ENCODE data around the gene CBL. TPM values are rescaled to one million over a fixed set of nuclear protein-coding genes. Genes with fewer than 3 reads are reported as not detected.

The CBL gene
- polyA plus RNA-seq, 1 of the 3 experiments (the other 2 are of a cell fraction), result 9.5 TPM

DNA sequence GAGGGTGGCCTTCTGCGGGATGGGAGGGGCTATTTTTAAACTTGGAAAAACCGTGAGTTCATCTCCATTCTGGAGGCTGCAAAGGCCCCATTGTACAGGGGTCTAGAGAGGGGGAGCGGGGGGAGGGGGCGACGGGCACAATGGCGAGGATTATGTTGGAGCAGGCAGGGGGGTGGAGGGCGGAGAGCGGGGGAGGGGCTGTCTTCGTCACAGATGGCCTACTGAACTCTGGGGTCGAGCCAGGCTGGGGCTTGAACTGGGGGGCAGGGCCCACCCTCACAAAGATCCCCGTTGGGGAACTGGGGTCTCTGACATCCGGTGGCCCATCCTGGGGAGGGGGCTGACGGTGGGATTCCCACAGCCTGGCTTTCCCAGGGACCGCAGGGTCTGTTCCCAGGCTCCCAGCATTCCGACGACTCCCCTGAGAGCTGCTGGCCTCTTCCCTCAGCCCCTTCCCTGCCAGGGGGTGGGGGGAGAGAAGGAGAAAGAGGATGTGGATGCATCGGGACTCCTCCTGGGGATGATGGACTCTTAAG is 114.2 kb downstream of the CBL start:
- Histone ChIP-seq H3K27ac (ENCODE audit: low read depth in 2 of 2, low read length in 1 of 2) (no peak overlapping the region), H3K4me3 (ENCODE audit: low read depth in 2 of 2, low read length in 1 of 2) (no peak overlapping the region), H3K4me2 (no peak overlapping the region), H3K4me1 (ENCODE audit: control insufficient read depth in 1 of 2, insufficient read depth in 2 of 2, low read depth in 1 of 2, low read length in 1 of 2) (peaks cover 12 to 34% of the 10 kb centered on the region in 2 experiments; a peak in 2 of 4 replicates), H3F3A (replicated peaks; ENCODE audit: insufficient read depth) (peaks cover 4% of the 10 kb centered on the region), H3K36me3 (replicated peaks in 1 of 2; ENCODE audit: control insufficient read depth in 1 of 2, insufficient read depth in 2 of 2, low read length in 1 of 2) (no peaks in the 10 kb centered on the region), H2AFZ (ENCODE audit: low read depth) (no peak overlapping the region), H3K27me3 (ENCODE audit: insufficient read depth) (no peaks in the 10 kb centered on the region), H3K79me2 (ENCODE audit: insufficient read depth) (no peaks in the 10 kb centered on the region), H3K9ac (no peak overlapping the region), H4K20me1 (ENCODE audit: insufficient read depth) (no peaks in the 10 kb centered on the region), H3K9me3 (no peaks in the 10 kb centered on the region), H3K9me2 (no peaks in the 10 kb centered on the region)
- ChIA-PET CTCF (interaction anchor here (1.2 to 8.9 kb wide), 6 partner anchors 19 to 185 kb away, joined by 4 to 106 read pairs (median 6); partner anchors contain the start of genes C1QTNF5 and CBL), POLR2A (no interaction called here)
- DNase-seq, result no peak
- TF ChIP-seq, protein P1, sequence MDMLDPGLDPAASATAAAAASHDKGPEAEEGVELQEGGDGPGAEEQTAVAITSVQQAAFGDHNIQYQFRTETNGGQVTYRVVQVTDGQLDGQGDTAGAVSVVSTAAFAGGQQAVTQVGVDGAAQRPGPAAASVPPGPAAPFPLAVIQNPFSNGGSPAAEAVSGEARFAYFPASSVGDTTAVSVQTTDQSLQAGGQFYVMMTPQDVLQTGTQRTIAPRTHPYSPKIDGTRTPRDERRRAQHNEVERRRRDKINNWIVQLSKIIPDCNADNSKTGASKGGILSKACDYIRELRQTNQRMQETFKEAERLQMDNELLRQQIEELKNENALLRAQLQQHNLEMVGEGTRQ (IDR thresholded peaks at IDR 0.05; ENCODE audit: borderline replicate concordance, low read depth, low read length), result no peak
- TF ChIP-seq FOXM1 (IDR thresholded peaks at IDR 0.05; ENCODE audit: low read depth) (no peak), TEAD4 (IDR thresholded peaks at IDR 0.05; ENCODE audit: borderline replicate concordance, insufficient read depth) (no peak), CHD2 (IDR thresholded peaks at IDR 0.05; ENCODE audit: low read length, partially characterized antibody) (no peak), RFX5 (IDR thresholded peaks at IDR 0.05; ENCODE audit: low read length) (no peak), FOSL2 (IDR thresholded peaks at IDR 0.05; ENCODE audit: borderline replicate concordance, low read depth) (no peak), RXRA (IDR thresholded peaks at IDR 0.05; ENCODE audit: borderline replicate concordance, low read depth) (no peak), RCOR1 (IDR thresholded peaks at IDR 0.05; ENCODE audit: low read length) (no peak), NFIC (IDR thresholded peaks at IDR 0.05; ENCODE audit: borderline replicate concordance) (no peak), EZH2phosphoT487 (IDR thresholded peaks at IDR 0.05; ENCODE audit: borderline replicate concordance, low read depth) (no peak), NRF1 (IDR thresholded peaks at IDR 0.05; ENCODE audit: low read depth, low read length) (no peak), POLR2AphosphoS5 (IDR thresholded peaks at IDR 0.05; ENCODE audit: low read depth, low read length) (no peak), SIN3A (IDR thresholded peaks at IDR 0.05; ENCODE audit: borderline replicate concordance, low read depth, low read length) (no peak), YY1 (IDR thresholded peaks at IDR 0.05; ENCODE audit: low read depth) (no peak), TCF12 (IDR thresholded peaks at IDR 0.05) (no peak), EP300 (IDR thresholded peaks at IDR 0.05; ENCODE audit: borderline replicate concordance in 1 of 2, low read depth in 1 of 2, low read length in 1 of 2) (no peak)
- TF ChIP-seq, protein P2, sequence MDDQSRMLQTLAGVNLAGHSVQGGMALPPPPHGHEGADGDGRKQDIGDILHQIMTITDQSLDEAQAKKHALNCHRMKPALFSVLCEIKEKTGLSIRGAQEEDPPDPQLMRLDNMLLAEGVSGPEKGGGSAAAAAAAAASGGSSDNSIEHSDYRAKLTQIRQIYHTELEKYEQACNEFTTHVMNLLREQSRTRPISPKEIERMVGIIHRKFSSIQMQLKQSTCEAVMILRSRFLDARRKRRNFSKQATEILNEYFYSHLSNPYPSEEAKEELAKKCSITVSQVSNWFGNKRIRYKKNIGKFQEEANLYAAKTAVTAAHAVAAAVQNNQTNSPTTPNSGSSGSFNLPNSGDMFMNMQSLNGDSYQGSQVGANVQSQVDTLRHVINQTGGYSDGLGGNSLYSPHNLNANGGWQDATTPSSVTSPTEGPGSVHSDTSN (IDR thresholded peaks at IDR 0.05), result no peak
- 84% methylated on average over 15 of the region's 17 CpGs for WGBS (ENCODE audit: low lambda C conversion rate)
